Heart right ventricle (tissue), 16 donors: ENCODE measurements around the gene SPACA4. TPM values are rescaled to one million over a fixed set of nuclear protein-coding genes. Genes with fewer than 3 reads are reported as not detected.

ENCODE experiments used
- ATAC-seq, 8 donors: fragments of 200-7000 bp; cut with Tn5 transposase; one replicate each; pipeline ENCODE4 v1.9.1; 2020; ENCODE audit warnings: mild to moderate bottlenecking in 8 of 8, moderate library complexity in 8 of 8, moderate number of reproducible peaks in 1 of 8
- DNase-seq, 2 donors: peaks; one replicate each; pipeline ENCODE4 v3.0.0-alpha.2; 2020
- H3K27ac ChIP-seq, 10 donors: fragments of 200-600 bp; sonication (generic) in 2 of 10; one replicate each; pipeline versions ENCODE4 v1.5.0 to v1.8.0; 2020 to 2022; ENCODE audit warnings: mild to moderate bottlenecking in 3 of 10
- H3K27me3 ChIP-seq, 7 donors: fragments of 200-600 bp; one replicate each; pipeline ENCODE4 v1.8.0; 2021 to 2022; ENCODE audit warnings: mild to moderate bottlenecking in 2 of 7
- H3K36me3 ChIP-seq, 9 donors: fragments of 200-600 bp; sonication (generic) in 1 of 9; one replicate each; pipeline versions ENCODE4 v1.5.0 to v1.8.0; 2020 to 2022; ENCODE audit warnings: mild to moderate bottlenecking in 2 of 9
- H3K4me1 ChIP-seq, 9 donors: fragments of 200-600 bp; sonication (generic) in 1 of 9; one replicate each; pipeline versions ENCODE4 v1.5.0 to v1.8.0; 2020 to 2022; ENCODE audit warnings: mild to moderate bottlenecking in 4 of 9
- H3K4me3 ChIP-seq, 10 donors: fragments of 200-600 bp; sonication (generic) in 2 of 10; one replicate each; pipeline versions ENCODE4 v1.5.0 to v1.8.0; 2020 to 2022; ENCODE audit warnings: mild to moderate bottlenecking in 7 of 10, moderate library complexity in 2 of 10
- H3K9me3 ChIP-seq, 11 donors: fragments of 200-600 bp in 10 of 11; sonication (generic) in 2 of 11; one replicate each; pipeline versions ENCODE4 v1.5.0 to v1.8.0; 2013 to 2022; ENCODE audit warnings: mild to moderate bottlenecking in 2 of 11, control low read depth in 1 of 11, moderate library complexity in 1 of 11
- CTCF ChIP-seq, 9 donors: fragments of 200-600 bp; sonication (generic) in 2 of 9; IDR thresholded peaks; one replicate each; pipeline versions ENCODE4 v1.5.0 to v1.8.0; 2021 to 2022; ENCODE audit warnings: antibody characterized with exemption in 9 of 9, mild to moderate bottlenecking in 5 of 9, moderate library complexity in 1 of 9
- WGBS, 2 donors: extraction: QIAGEN DNeasy Blood & Tissue Kit; methylation state at CpG; one replicate each; pipeline ENCODE4 v1.1.7; 2013; ENCODE audit warnings: inconsistent platforms in 1 of 2; 5-methylcytosine and 5-hydroxymethylcytosine counted together
- intact Hi-C, 10 donors: fragments of 100-400 bp; cut with DNase I; formaldehyde crosslinking; loops; one replicate each; pipeline versions ENCODE4 v1.11.1 to v1.14.2; 2022
- polyA plus RNA-seq, 2 donors: library from polyadenylated mRNA; stranded (reverse); fragments of 200-250 nt; gene quantifications; one replicate each; pipeline ENCODE4 v1.2.3, GENCODE V29; 2013
- total RNA-seq, 10 donors: library from RNA; stranded (reverse); fragmentation: NEBNext Ultra II Directional in 3 of 10; extraction: Animal tissue kit (Norgen Biotek cat#: 25700) in 3 of 10; gene quantifications; one replicate each; pipeline versions ENCODE4 v1.2.1 to v1.2.4, GENCODE V29; 2021 to 2023
- donor health status: Arrhythmogenic right ventricular cardiomyopathy.
- donor health status: ischemic (EF 13 %, LVEDD 7.1; RV severe dilation, severe dysfunction).
- donor health status: healthy with polysubstance abuse.
- donor health status: DM: no; HTN: yes; CAD: no.
- donor health status: DM: no; HTN: no; CAD: no.
- donor health status: ischemic (EF 25% LVEDD 6.9; RV normal size, moderate dysfunction).
- donor health status: ischemic (EF 25% LVEDD 5.7; RV mildly dilated, moderate dysfunction).
- donor health status: healthy.
- donor health status: DM: yes; HTN: yes; CAD: no.
- donor health status: Ischemic cardiomyopathy.
- donor health status: ischemic (EF 35%, LVEDD 5.7; RV mildly dilated, moderate dysfunction).
- donor health status: nonischemic (EF 11% LVEDD 7.7; RV severe dilation, severe dysfunction).
- donor health status: DM: yes; HTN: yes; CAD: no.
- donor health status: PGD.
- donor health status: ischemic (EF 29% LVEDD 5.4; RV normal size, mild dysfunction).
- donor health status: nonischemic (EF 23%, LVEDD 6.1; RV moderate dilation, normal function).

Gene SPACA4
- total and polyA plus RNA-seq, 12 donors = not detected

- H3K4me3 ChIP-seq = no peak overlapping the region
- peaks cover 0 to 4% (median 0%) of the 10 kb centered on the region in 11 donors for H3K9me3 ChIP-seq
- H3K36me3 ChIP-seq = no peaks in the 10 kb centered on the region
- intact Hi-C loops = no loop called here
- TF ChIP-seq CTCF (IDR thresholded peaks at IDR 0.05) = no peak
- 49 to 52% methylated on average over 11 of the region's 11 CpGs for WGBS, 2 donors
- ATAC-seq = no peak
- H3K27me3 ChIP-seq = no peaks in the 10 kb centered on the region
- peaks cover 0 to 5% (median 0%) of the 10 kb centered on the region in 9 donors for H3K4me1 ChIP-seq
- no peak for DNase-seq
- no peak overlapping the region for H3K27ac ChIP-seq
Measured at GRCh38 chr19:48654299-48655059, 47.9 kb downstream of the SPACA4 start.

- intact Hi-C loops = no loop called here
- no peak for DNase-seq
- Histone ChIP-seq H3K9me3 (no peaks in the 10 kb centered on the region), H3K27ac (no peak overlapping the region), H3K27me3 (no peaks in the 10 kb centered on the region), H3K4me3 (no peak overlapping the region), H3K36me3 (no peaks in the 10 kb centered on the region), H3K4me1 (peaks cover 0 to 19% (median 9%) of the 10 kb centered on the region in 9 donors)
- WGBS, 2 donors = 44 to 53% methylated on average over 16 of the region's 16 CpGs
- no peak for TF ChIP-seq CTCF (IDR thresholded peaks at IDR 0.05)
- no peak for ATAC-seq
Measured at GRCh38 chr19:48656840-48657474, 50.4 kb downstream of the SPACA4 start.

Other genes starting within 250 kb of the SPACA4 start
- 100 to 1,000 TPM in 1 of 10 donors, 10 to 100 TPM in 9; 51.8 to 110 (median 89.5) TPM for gene TMEM143, start 242.8 kb upstream of the SPACA4 start, total RNA-seq
- 10 to 100 TPM in 1 of 2 donors, 1 to 10 TPM in 1; 9.7 to 48.1 TPM for gene TMEM143, start 242.8 kb upstream of the SPACA4 start, polyA plus RNA-seq
- not detected for gene SYNGR4, start 242.4 kb upstream of the SPACA4 start, total RNA-seq
- not detected for gene SYNGR4, start 242.4 kb upstream of the SPACA4 start, polyA plus RNA-seq
- 10 to 100 TPM; 63.2 to 95.2 (median 73.2) TPM for gene KDELR1, start 215.2 kb upstream of the SPACA4 start, total RNA-seq
- 10 to 100 TPM; 55.1 to 96.0 TPM for gene KDELR1, start 215.2 kb upstream of the SPACA4 start, polyA plus RNA-seq
- gene GRIN2D, start 213.1 kb upstream of the SPACA4 start, total RNA-seq = 1 to 10 TPM in 1 of 10 donors, under 1 TPM in 9; 0.04 to 1.0 (median 0.19) TPM
- under 1 TPM; 0.22 to 0.23 TPM for gene GRIN2D, start 213.1 kb upstream of the SPACA4 start, polyA plus RNA-seq
- 10 to 100 TPM; 13.2 to 26.2 (median 17.0) TPM for gene GRWD1, start 160.8 kb upstream of the SPACA4 start, total RNA-seq
- 10 to 100 TPM in 1 of 2 donors, 1 to 10 TPM in 1; 5.6 to 22.8 TPM for gene GRWD1, start 160.8 kb upstream of the SPACA4 start, polyA plus RNA-seq
- under 1 TPM; 0.13 to 0.52 (median 0.30) TPM for gene KCNJ14, start 151.2 kb upstream of the SPACA4 start, total RNA-seq
- under 1 TPM; 0.29 to 0.43 TPM for gene KCNJ14, start 151.2 kb upstream of the SPACA4 start, polyA plus RNA-seq
- 10 to 100 TPM; 25.8 to 40.4 (median 32.2) TPM for gene CYTH2, start 137.4 kb upstream of the SPACA4 start, total RNA-seq
- gene CYTH2, start 137.4 kb upstream of the SPACA4 start, polyA plus RNA-seq = 10 to 100 TPM; 28.2 to 41.9 TPM
- 1 to 10 TPM in 4 of 10 donors, under 1 TPM in 6; 0.40 to 1.3 (median 0.88) TPM for gene LMTK3, start 94.9 kb upstream of the SPACA4 start, total RNA-seq
- 1 to 10 TPM in 1 of 2 donors, under 1 TPM in 1; 0.12 to 1.5 TPM for gene LMTK3, start 94.9 kb upstream of the SPACA4 start, polyA plus RNA-seq
- gene SULT2B1, start 54.6 kb upstream of the SPACA4 start, total RNA-seq = under 1 TPM in 3 of 10 donors, not detected in 7; 0.42 to 0.70 (median 0.42) TPM
- under 1 TPM; 0.13 to 0.44 TPM for gene SULT2B1, start 54.6 kb upstream of the SPACA4 start, polyA plus RNA-seq
- gene FAM83E, start 8.3 kb downstream of the SPACA4 start, total RNA-seq = not detected
- gene FAM83E, start 8.3 kb downstream of the SPACA4 start, polyA plus RNA-seq = under 1 TPM in 1 of 2 donors, not detected in 1; 0.01 TPM
- 100 to 1,000 TPM; 493 to 753 (median 543) TPM for gene RPL18, start 12.4 kb downstream of the SPACA4 start, total RNA-seq
- gene RPL18, start 12.4 kb downstream of the SPACA4 start, polyA plus RNA-seq = 1,000 to 10,000 TPM; 1,418 to 2,257 TPM
- 10 to 100 TPM in 2 of 10 donors, 1 to 10 TPM in 8; 5.7 to 13.0 (median 7.7) TPM for gene SPHK2, start 12.8 kb downstream of the SPACA4 start, total RNA-seq
- 10 to 100 TPM in 1 of 2 donors, 1 to 10 TPM in 1; 8.7 to 15.9 TPM for gene SPHK2, start 12.8 kb downstream of the SPACA4 start, polyA plus RNA-seq
- 10 to 100 TPM in 8 of 10 donors, 1 to 10 TPM in 2; 2.4 to 30.0 (median 12.8) TPM for gene DBP, start 30.6 kb downstream of the SPACA4 start, total RNA-seq
- gene DBP, start 30.6 kb downstream of the SPACA4 start, polyA plus RNA-seq = 10 to 100 TPM in 1 of 2 donors, 1 to 10 TPM in 1; 5.8 to 11.6 TPM
- gene CA11, start 39.4 kb downstream of the SPACA4 start, total RNA-seq = 1 to 10 TPM; 1.8 to 9.6 (median 3.8) TPM
- 10 to 100 TPM in 1 of 2 donors, 1 to 10 TPM in 1; 3.2 to 24.5 TPM for gene CA11, start 39.4 kb downstream of the SPACA4 start, polyA plus RNA-seq
- gene NTN5, start 66.3 kb downstream of the SPACA4 start, total RNA-seq = under 1 TPM in 6 of 10 donors, not detected in 4; 0.17 to 0.68 (median 0.28) TPM
- under 1 TPM; 0.17 to 0.37 TPM for gene NTN5, start 66.3 kb downstream of the SPACA4 start, polyA plus RNA-seq
- not detected for gene FUT2, start 89.2 kb downstream of the SPACA4 start, total RNA-seq
- gene FUT2, start 89.2 kb downstream of the SPACA4 start, polyA plus RNA-seq = under 1 TPM in 1 of 2 donors, not detected in 1; 0.07 TPM
- gene MAMSTR, start 113.0 kb downstream of the SPACA4 start, total RNA-seq = 1 to 10 TPM; 1.9 to 7.5 (median 3.4) TPM
- 1 to 10 TPM; 2.4 to 6.4 TPM for gene MAMSTR, start 113.0 kb downstream of the SPACA4 start, polyA plus RNA-seq
- gene RASIP1, start 133.9 kb downstream of the SPACA4 start, total RNA-seq = 10 to 100 TPM; 13.6 to 23.5 (median 15.4) TPM
- 10 to 100 TPM; 19.9 to 27.3 TPM for gene RASIP1, start 133.9 kb downstream of the SPACA4 start, polyA plus RNA-seq
- gene IZUMO1, start 140.2 kb downstream of the SPACA4 start, total RNA-seq = under 1 TPM in 9 of 10 donors, not detected in 1; 0.12 to 0.95 (median 0.68) TPM
- gene IZUMO1, start 140.2 kb downstream of the SPACA4 start, polyA plus RNA-seq = 1 to 10 TPM in 1 of 2 donors, under 1 TPM in 1; 0.39 to 1.3 TPM
- 1 to 10 TPM; 1.8 to 5.7 (median 2.7) TPM for gene FUT1, start 145.9 kb downstream of the SPACA4 start, total RNA-seq
- 1 to 10 TPM; 2.2 to 5.4 TPM for gene FUT1, start 145.9 kb downstream of the SPACA4 start, polyA plus RNA-seq
- gene FGF21, start 148.8 kb downstream of the SPACA4 start, total RNA-seq = not detected
- not detected for gene FGF21, start 148.8 kb downstream of the SPACA4 start, polyA plus RNA-seq
- gene BCAT2, start 204.3 kb downstream of the SPACA4 start, total RNA-seq = 10 to 100 TPM; 49.9 to 77.8 (median 65.2) TPM
- gene BCAT2, start 204.3 kb downstream of the SPACA4 start, polyA plus RNA-seq = 10 to 100 TPM; 43.7 to 96.7 TPM
- gene HSD17B14, start 229.7 kb downstream of the SPACA4 start, total RNA-seq = 1 to 10 TPM; 1.1 to 5.3 (median 3.1) TPM
- 1 to 10 TPM; 2.4 to 2.7 TPM for gene HSD17B14, start 229.7 kb downstream of the SPACA4 start, polyA plus RNA-seq